Limb (tissue), 2 donors: Measurements from ENCODE around the gene SLC17A7.
"Not testable (repeated sequence)": the region's sequence is repeated elsewhere in the genome, so short reads cannot be mapped to it uniquely, and the experiment has no call there.

Experiments
- DNase-seq, 2 donors: peaks; one replicate each; pipeline ENCODE4 v3.0.0-alpha.2; 2016; ENCODE audit errors: extremely low spot score in 2 of 2

SLC17A7 gene

DNA sequence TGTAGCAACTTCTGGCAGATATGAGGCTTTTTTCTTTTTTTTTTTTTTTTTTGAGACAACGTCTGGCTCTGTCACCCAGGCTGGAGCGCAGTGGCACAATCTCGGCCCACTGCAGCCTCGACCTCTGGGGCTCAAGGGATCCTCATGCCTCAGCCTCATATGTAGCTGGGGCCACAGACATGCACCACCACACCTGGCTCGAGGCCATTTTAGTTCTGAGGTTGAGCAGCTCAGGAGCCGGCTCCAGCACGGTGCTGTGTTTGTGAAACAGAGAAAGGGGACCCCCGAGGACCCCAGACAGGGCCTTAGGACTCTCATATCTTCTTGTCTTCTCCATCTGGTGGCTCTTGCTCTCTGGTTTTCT is 29.3 kb upstream of the SLC17A7 start:
- DNase-seq, result no peak

DNA sequence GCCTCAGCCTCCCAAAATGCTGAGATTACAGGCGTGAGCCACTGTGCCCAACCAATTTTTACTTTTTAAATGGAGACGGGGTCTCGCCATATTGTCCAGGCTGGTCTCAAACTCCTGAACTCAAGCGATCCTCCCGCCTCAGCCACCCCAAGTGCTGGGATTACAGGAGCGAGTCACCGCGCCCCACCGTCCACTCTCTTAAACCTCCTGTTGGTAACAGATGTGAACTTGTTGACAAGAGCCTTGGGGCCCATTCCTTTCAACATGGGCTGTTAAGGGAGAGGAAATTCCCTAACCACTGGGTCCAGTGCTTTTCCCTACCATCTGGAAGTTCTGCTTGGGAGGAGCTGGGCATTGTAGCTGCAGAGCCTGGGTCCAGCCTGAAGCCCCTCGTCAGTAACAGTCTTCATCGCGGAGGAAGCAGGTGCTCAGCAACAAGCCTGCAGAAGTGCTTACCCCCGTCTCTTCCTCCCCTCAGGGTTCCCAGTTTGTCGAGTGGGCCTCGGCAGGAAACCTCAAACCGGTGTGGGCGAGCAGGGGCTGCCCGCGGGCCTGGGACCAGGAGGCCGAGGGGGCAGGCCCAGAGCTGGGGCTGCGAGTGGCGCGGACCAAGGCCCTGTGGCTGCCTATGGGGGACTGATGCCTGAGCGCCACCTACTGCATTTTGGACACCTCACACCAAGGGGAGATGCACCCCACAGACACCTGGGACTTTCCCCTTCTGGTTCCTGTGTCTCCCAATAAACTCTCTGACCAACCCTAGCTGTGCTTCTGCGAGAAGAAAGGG is 28.7 kb upstream of the SLC17A7 start:
- DNase-seq, result no peak

DNA sequence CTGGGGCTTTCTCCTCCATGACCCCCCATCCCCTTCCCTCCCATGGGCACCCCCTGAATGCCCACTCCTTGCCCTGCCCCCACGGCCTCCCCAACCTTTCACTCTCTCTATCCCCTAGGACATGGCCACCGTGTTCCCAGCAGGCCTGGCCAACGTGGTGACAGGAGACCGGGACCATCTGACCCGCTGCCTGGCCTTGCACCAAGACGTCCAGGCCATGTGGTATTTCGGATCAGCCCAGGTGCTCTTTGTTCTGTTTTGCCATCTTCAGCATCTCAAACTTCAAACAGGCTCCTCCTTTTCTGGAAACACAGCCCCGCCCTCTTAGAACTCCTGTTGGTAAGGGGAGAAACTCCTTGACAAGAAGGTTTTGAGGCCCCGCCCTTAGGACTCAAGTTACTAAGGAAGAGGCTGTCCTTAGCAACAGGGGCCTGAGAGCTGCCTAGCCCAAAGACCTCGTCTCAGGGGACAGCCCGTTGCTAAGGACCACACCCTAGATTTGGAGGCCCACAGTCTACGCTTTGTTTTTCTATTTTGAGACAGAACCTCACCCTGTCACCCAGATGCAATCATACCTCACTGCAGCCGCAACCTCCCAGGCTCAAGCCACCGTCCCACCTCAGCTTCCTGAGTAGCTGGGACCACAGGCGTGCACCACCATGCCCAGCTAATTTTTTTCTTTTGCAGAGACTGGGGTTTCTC is 27.6 kb upstream of the SLC17A7 start:
- peak; percentile 54 to 66 for DNase-seq

DNA sequence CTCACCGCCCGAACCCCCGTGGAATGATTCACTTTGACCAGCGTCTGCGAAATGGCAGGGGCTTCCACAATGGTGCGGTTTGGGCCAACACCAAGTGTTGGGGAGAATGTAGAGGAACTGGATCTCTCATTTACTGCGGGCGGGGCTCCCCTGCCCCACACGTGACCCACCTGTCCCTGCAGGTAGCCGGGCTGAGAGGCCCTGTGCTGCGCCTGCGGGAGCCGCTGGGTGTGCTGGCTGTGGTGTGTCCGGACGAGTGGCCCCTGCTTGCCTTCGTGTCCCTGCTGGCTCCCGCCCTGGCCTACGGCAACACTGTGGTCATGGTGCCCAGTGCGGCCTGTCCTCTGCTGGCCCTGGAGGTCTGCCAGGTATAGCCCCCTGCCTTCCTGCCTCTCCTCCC is 26.9 kb upstream of the SLC17A7 start:
- DNase-seq, result peak in 1 of 2 donors; percentile 21

GRCh38 chr19:49465371-49465770 is 24.0 kb upstream of the SLC17A7 start:
- DNase-seq, result no peak

DNA sequence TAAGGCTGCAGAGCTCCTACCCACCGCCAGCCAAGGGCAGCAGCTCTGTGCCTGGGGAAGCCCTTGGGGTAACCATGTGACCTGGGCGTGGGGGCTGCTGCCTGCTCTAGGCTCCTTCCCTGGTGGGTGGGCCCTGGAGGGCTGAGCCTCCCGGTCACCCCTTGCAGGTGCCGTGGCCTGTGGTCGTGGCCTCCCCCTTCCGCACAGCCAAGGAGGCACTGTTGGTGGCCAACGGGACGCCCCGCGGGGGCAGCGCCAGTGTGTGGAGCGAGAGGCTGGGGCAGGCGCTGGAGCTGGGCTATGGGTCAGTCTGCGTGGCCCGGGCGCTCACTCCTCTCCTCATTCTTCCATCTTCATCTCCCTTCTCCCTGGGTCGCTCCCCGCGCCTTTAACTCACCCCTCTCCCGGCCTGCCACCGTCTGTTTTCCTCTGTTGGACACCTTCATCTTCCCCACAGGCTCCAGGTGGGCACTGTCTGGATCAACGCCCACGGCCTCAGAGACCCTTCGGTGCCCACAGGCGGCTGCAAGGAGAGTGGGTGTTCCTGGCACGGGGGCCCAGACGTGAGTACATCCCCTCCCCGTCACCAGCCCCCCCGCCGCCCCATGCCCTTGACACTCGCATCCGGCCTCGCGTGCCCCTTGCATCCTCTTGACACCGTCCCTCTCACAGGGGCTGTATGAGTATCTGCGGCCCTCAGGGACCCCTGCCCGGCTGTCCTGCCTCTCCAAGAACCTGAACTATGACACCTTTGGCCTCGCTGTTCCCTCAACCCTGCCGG is 22.8 kb upstream of the SLC17A7 start:
- peak in 1 of 2 donors; percentile 28 for DNase-seq

GRCh38 chr19:49462492-49462891 is 21.2 kb upstream of the SLC17A7 start:
- no peak for DNase-seq

DNA sequence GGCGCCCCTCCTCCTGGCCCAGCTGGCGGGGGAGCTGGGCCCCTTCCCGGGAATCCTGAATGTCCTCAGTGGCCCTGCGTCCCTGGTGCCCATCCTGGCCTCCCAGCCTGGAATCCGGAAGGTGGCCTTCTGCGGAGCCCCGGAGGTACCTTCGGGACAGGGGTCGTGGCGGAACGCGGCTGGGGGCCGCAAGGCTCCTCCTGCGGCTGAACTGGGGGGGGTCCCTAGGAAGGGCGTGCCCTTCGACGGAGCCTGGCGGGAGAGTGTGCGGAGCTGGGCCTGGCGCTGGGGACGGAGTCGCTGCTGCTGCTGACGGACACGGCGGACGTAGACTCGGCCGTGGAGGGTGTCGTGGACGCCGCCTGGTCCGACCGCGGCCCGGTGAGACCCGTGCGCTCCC is 20.3 kb upstream of the SLC17A7 start:
- DNase-seq, result peak in 1 of 2 donors; percentile 24

GRCh38 chr19:49461130-49461529 is 19.8 kb upstream of the SLC17A7 start:
- DNase-seq, result not testable (repeated sequence)

- DNase-seq, result no peak
These were observed 18.1 kb upstream of the SLC17A7 start for GRCh38 chr19:49459388-49459787.

DNA sequence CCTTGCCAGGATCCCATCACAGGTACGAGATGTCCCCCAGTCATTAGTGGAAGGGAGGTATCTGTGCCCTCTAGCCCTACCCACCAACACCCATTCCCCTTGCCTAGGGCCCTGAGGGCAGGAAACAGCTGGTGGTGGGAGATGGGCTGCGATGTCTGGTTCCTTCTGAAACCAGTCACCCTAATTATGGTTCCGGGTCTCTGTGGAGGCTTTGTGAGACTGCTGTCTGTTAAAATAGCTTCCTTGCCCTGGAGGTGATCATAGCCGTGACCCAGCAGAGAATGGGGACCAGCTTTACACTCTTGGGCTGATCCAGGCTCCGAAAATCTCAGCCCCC is 17.2 kb upstream of the SLC17A7 start:
- no peak for DNase-seq

DNA sequence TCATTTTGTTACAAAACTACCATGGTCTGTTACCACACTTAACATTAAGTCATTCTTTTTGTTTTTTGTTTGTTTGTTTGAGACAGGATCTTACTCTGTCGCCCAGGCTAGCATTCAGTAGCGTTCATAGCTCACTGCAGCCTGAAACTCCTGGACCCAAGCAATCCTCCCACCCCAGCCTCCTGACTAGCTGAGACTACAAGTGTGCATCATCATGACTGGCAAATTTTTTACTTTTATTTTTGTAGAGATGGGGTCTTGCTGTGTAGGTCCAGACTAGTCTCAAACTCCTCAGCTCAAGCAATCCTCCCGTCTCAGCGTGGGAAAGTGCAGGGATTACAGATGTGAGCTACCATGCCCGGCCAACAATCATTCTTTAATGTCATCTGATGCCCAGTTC is 15.0 kb upstream of the SLC17A7 start:
- DNase-seq, result no peak

- no peak for DNase-seq
These were observed 14.4 kb upstream of the SLC17A7 start for GRCh38 chr19:49455773-49456172.

- DNase-seq, result no peak
These were observed 12.5 kb upstream of the SLC17A7 start for GRCh38 chr19:49453757-49454240.

- DNase-seq, result peak; percentile 98 to 99
These were observed 11.9 kb upstream of the SLC17A7 start, which contains the start of gene ALDH16A1 for GRCh38 chr19:49453013-49453756. Gene ALDH16A1 (plus strand): TSS chr19:49453225. CDS start chr19:49453332, 107 bp downstream.

- peak; percentile 95 to 99 for DNase-seq
These were observed 10.3 kb upstream of the SLC17A7 start, which contains the start of gene PIH1D1 for GRCh38 chr19:49451430-49452181. Gene PIH1D1 (minus strand): TSS chr19:49451814. CDS start chr19:49451574, 240 bp downstream.

GRCh38 chr19:49450405-49450804 is 9.1 kb upstream of the SLC17A7 start:
- no peak for DNase-seq

DNA sequence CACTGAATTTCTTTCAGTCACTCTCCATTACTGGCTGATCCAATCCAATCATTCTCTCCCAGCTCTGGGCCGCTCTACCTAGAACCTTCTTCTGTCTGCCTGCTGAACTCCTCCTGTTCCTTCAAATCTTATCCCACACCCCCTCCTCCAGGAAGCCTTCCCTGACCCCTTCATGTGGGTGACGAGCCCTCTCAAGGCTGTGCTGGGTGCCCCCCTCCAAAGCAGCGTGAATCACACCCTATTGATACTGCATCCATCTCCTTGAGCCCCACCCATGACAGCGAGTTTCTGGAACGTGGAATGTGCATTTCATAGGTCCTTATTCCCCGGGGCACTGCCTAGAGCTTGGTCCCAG is 7.1 kb upstream of the SLC17A7 start:
- no peak for DNase-seq

DNA sequence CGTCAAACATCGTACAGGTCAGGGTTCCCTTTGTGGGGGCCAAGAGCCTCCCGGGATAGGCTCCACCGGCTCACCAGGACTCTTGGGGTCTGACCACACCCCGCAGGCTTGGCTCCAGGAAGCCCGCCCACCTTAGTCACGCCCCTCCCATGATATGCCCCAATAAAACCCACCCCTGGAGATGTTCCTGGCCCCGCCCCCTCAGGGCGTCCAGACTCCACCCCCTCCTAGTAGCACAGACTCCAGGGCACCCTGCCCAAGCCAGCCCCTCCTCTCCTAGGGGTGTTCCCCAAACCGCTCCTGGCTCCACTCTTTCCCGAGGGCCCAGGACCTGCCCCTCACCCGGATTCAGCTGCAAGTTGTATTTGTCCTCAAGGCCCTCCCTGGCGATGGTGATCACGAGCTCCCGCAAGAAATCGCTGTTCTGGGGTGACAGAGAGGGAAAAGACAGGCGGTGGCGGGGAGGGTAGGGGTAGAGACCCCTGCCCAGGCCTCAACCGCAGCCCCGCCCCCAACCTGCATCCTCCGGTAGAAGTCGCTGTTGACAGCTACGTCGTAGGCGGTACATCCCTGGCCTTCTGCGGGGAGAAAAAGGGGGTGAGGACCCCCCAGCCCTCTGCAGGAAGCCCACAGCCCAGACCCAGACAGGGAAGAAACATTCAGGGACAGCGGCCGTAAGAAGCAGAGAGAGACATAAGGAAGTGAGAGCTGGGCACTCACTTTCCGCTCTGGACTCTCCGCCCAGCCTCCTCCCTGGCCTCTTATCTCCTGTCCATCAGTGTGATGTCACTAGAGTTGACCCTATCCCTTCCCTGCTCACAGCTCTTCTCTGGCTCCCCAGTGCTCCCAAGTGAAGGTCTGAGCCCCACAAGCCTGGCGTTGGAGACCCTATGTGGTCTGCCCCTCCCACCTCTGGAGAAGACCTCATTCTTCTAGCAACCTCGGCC is 6.4 kb upstream of the SLC17A7 start:
- DNase-seq, result no peak
